HG03575 (cell line): ENCODE measurements around the gene LRRC7.
"Not testable (repeated sequence)": the region's sequence is repeated elsewhere in the genome, so short reads cannot be mapped to it uniquely, and the experiment has no call there.

Experiments used
- ATAC-seq: cut with Tn5 transposase; IDR thresholded peaks from one replicate; pipeline ENCODE4 v1.9.1; 2021; ENCODE audit not compliant: unreplicated experiment, insufficient number of reproducible peaks, low FRiP score; ENCODE audit errors: extremely low read depth

Gene LRRC7

DNA sequence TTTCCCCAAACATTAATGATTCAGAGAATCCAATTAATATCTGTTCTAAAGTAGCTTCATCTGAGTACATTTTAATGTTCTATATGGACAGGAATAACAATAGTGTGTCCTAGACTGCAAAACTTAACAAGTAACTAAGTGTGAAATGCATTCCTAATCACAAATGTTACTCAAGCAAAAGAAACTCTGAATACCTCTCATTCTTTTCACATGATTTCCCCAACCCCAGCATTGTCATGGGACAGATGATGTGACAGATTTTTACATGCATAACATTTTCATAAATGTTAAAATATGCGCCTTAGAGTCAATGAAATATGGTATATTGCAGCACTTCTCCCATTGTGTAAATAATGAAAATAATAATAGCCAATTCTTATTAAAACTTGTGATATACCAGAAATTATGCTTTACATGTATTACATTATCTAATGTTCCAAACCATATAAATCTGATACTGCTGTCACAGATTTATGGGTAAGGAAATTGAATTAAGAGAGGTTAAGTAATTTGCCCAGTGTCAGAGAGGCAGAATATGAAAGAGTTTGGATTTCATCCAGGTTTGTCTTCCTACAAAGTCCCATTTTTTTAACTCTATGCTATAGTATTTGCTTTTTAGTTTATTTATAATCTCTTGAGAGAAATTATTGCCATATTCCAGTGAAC is 269.4 kb downstream of the LRRC7 start:
- ATAC-seq, result no peak

DNA sequence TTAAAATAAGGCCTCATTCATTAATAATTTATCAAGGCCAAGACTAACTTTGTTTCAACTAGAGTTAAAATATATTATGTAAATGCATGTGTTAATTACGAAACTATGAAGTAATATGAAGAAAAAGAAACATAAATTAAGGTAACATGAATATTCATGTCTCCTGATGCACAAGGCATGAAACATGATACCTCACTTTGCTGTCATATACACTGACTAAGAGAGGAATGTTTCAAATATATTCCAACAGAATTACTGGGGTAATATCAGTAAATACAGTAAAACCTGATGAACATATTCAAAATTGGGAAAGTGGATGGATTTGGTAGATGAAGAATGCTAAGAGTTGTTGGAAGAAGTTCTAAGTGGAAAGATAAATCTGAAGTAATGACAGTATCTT is 274.6 kb downstream of the LRRC7 start:
- no peak for ATAC-seq

DNA sequence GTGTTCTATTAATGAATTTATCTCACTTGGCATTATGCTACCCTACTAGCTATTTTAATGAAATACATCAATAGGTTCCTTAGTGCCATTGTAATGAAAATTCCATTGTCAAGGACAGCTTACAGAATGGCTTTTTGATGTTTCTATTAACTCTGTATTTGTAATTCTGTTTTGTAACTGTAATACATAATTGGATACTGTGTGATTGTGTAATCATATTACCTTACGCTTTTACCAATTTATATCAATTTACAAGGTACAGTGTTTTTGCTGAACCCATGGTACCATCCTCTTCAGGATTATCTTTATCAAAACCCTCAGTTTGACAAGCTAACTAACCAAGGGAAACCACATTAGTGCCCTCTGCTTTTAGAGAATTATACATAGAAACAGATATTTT is 277.9 kb downstream of the LRRC7 start:
- ATAC-seq, result no peak

DNA sequence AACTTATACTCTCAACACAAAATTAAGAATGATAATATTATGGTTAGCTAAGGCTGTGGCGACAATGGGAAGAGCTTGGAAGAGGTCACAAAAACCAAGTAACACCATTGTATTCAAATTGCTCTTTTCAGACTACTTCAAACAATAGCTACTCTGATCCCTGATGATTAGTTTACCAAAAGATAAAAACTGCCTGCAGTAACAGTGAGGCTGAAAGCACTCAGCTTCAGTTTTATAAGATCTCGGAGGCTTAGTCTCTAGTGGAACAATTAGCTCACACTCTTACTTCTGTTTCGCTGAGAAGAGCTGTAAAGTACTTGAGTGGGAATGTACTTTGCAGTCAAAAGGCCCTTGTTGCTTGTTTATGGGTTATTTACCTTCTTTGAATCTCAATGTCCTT is 278.5 kb downstream of the LRRC7 start:
- ATAC-seq, result no peak

DNA sequence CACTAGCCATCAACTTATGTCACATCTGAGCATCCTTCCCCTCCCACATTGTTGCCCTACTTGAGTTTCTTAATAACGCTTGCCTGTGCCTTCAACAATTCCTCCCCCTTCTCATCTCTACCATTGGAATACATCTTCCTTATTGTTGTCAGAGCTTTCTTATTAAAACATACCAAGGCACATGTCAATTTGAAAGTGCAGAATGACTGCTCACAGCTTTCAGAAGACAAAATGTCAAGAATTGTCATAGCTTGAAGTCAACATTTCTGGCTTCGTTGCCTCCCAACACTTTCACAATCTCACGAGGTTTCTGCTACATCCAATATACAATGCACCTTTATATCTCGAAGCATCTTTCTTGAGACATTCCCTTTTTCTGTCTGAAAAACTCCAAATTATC is 279.9 kb downstream of the LRRC7 start:
- ATAC-seq, result no peak

DNA sequence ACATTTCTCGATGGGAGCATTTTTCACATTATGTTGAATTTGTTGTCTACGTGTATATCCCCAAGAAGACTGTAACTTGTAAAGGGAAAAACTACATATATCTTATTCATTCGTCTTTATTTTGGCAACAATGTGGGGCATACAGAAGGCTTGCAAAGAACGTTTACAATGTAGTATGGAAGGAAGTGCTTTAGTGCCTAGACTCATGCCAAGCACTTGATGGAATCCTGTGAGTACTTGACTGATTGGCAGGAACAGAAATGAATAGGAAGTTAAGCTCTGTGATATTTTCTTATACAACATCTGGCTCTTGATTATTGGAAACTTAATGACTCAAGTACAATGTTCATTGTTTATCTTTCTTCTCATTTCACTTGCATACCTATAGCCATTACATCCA is 284.4 kb downstream of the LRRC7 start:
- no peak for ATAC-seq

DNA sequence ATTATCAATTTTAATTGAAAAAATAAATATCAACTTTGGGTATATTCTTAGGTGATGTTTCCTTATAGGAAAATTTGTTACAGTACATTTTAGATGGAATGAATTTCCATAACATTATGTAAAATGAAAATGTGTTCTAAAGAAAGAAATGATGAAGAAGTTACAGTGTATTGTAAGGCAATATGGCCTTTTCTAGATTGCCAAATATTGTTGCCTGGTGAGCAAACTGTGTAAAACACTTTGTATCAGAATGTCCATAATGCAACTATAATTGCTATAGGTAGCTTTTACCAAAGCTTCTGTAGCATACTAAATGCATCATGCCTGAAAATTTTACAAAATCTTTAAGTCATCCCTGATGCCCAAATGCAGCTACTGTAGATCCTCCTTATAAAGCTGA is 285.0 kb downstream of the LRRC7 start:
- ATAC-seq, result no peak

DNA sequence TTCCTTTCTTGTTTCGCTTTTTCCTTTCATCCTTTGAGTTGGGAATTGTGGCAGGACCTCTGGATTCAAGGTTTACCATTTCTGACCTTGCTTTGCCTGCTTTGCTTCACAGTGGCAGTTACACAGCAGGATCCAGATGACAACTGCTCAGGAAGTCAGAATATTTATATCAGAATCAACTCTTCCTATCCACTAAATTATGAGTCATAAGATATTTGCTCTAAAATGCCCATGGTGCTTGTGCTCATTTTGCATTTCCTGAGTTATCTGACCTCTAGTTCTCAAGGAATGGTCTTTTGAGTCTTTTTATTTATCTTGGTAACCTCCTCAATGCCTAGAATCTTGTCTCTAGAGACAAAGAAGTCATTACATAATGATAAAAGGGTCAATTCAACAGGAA is 290.8 kb downstream of the LRRC7 start:
- no peak for ATAC-seq

DNA sequence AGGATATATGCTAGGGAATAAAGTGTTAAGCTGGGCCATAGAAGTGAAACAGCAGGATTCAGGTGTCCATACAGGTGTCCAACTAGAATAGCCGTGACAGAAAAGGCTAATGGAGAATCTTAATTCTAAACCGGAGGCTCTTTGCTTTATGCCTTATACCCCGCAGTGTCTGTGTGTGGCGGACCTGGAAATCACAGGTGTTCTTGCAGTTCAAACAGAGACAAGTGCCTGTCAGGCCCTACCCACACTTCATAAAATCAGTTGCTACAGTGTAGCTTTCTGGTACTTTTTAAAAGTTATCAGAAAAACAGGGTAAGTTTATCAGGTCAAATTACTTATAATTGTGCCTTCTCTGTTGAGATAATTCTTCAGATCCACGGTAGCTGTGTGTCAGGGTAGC is 293.9 kb downstream of the LRRC7 start:
- no peak for ATAC-seq

DNA sequence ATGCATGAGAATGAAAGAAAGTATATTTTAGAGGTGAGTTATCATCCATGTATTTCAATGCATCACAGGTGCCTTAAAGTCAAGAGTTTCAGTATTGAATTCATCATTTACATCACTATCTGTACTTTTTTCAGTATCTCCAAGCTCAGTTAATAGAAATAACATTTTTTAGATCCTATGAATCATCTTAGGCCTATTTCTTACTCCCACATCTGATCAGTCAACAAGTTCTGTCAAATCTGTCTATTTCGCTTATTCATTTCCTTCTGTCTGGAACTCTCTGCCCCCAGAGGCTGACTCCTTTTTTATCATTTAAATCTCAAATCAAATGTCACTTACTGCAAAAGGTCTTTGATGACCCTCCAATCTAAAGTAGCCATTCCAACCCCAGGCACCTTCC is 295.2 kb downstream of the LRRC7 start:
- ATAC-seq, result no peak

DNA sequence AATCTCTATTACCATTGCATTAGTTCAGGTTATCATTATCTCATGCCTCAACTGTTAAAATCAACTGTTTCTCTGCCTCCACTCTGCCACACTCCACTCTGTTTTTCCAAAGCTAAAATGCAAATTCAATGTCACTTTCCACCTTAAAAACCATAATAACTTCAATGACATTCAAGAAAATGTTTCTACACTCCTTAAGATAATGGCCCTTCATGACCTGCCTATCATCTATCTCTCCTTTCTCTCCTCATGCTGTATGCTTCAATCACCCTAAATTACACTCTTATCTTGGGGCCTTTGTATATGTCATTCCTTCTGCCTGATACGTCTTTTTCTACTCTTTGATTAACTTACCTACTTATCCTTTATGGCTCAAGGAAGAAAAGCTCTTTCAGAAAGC is 296.0 kb downstream of the LRRC7 start:
- ATAC-seq, result no peak

DNA sequence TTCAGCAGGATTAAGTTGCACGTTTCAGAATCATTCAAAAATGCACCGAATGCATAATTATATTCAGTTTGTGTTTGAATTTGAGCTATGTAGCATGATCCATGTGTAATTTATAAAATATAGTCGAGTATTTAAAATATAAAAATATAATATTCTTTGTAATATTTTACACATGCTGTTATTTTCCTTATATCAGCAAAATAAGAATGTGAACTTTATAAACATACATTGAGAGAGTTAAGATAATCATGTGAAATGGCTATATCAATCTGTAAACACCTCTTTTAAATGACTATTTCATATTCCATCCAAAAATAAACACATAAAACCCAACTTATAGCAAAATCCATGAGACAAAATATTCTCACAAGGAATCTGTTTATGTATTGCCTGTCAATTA is 303.7 kb downstream of the LRRC7 start:
- ATAC-seq, result no peak

DNA sequence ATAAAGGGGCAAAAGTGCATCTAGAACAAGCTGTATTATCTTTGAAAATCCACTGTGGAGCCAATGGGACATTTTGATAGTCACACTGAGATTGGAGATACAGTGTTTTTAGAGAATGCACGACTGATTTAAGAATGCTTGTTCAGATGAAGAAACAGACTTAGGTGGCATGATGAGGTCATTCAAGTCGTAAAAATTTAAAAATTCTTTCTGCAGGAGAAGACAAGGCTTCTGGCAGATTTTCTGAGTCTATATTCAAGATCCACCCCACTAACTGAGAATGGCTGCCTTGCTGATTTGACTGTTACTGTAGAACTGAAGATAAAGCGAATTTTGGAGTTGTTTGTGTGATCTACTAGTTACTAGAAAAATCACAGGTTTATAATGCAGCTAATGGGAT is 310.6 kb downstream of the LRRC7 start:
- ATAC-seq, result no peak

DNA sequence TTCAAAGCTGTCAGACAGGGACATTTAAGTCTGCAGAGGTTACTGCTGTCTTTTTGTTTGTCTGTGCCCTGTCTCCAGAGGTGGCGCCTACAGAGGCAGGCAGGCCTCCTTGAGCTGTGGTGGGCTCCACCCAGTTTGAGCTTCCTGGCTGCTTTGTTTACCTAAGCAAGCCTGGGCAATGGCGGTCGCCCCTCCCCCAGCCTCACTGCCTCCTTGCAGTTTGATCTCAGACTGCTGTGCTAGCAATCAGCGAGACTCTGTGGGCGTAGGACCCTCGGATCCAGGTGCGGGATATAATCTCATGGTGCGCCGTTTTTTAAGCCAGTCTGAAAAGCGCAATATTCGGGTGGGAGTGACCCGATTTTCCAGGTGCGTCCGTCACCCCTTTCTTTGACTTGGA is 320.3 kb downstream of the LRRC7 start:
- not testable (repeated sequence) for ATAC-seq

DNA sequence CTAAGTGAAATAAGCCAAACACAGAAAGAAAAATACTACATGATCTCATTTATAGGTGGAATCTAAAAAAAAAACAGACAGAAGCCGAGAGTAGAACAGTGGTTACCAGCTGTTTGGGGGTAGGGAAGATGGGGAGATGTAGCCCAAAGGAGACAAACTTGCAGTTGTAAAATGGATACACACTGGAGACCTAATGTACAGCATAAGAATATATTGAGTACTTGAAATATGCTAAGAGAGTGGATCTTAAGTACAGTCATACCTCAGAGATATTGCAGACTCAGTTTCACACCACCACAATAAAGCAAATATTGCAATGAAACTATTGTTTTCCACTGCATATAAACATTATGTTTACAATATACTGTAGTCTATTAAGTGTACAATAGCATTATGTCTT is 320.9 kb downstream of the LRRC7 start:
- no peak for ATAC-seq

DNA sequence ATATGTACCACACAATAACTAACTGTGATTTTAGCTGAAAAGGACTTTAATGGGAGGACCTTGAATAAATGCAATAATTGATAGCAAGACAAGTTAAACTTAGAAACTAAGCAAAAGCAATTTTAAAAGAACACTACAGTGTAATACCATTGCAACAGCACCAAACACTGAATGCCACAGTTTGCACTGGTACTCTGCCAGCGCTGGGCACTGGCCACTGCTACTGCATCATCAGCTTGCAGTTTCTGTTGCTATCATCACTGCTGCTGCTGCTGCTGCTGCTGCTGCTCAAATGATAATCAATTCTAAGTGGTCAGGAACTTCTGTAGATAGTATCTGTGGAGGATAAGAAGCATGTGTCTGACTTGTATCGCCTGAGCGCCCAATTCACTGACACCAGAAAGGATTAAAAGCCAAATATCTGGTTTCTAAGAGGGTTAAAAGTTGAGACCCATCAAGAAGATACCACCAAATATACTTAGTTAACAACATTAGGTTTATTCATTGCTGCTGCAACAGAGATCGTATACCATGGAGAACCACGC is 330.8 kb downstream of the LRRC7 start:
- ATAC-seq, result no peak

DNA sequence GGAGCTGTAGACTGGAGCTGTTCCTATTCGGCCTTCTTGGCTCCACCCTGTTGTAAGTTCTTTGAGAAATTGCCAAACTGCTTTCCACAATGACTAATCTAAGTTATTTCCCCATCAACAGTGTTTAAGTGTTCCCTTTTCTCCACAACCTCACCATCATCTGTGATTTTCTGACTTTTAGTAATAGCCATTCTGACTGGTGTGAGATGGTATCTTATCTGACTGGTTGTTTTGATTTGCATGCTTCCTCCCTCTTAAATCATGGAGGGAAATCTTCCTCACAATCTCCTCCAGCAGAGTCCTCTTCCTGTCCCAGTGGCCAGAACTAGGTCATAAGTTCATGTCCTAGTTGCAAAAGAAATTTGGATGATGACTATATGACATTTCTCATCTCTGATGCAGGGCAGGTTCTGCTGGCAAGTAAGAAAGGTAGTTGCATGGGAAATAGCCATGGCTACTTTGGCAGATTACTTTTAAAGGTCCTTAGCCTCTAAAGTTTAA is 343.6 kb downstream of the LRRC7 start:
- no peak for ATAC-seq

DNA sequence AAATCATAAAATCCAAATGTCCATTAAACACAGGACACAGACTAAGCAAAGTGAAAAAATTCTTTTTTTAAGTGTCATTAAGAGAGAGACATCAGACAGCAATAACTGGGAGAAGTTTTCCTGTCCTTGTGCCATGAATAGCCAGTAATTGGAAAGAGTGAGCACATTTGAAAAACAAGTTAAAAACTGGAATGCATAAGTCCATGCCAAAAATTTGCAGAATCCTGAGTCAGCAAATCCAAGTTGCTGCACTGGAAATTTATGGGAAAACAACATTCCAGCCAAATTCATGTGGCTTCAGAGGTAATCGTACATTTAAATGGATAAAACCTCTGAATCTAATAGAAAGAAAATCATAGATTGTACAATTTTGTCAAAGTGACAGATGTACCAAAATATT is 346.3 kb downstream of the LRRC7 start:
- ATAC-seq, result no peak

DNA sequence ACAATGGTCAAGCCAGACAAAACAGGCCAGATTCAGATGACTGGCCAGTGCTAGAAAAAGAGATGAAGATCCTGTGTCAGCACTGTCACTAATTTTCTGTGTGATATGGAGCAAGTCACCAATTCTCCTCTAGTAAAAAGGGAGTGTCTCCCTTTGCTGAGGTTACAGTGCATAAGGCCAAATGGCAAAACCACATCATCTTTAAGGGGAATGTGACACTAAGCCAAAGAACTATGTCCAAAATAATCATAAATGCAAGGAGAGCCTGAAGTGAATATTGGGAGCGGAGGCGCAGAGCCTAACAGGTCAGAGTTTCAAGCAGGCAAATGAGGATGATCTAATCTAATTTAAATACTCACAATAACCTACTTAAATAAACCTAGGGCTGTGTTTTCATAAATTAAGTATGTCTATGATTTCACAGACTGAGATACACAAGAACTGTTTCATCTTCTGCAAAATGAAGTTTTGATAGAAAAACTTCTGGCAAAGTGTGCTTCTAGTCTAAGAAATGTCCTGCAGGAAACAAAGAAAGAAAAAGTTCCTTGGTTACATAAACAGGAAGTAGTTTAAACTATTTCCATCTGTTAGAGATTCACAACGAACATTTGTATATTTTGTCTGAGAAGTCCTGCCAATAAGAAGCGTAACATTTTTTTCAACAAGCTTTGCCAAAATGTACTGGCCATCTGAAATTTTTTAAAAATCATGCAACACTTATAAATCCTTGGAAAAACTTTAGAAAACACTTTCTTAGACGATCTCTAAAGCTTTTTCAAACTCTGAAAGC is 347.4 kb downstream of the LRRC7 start:
- ATAC-seq, result no peak

DNA sequence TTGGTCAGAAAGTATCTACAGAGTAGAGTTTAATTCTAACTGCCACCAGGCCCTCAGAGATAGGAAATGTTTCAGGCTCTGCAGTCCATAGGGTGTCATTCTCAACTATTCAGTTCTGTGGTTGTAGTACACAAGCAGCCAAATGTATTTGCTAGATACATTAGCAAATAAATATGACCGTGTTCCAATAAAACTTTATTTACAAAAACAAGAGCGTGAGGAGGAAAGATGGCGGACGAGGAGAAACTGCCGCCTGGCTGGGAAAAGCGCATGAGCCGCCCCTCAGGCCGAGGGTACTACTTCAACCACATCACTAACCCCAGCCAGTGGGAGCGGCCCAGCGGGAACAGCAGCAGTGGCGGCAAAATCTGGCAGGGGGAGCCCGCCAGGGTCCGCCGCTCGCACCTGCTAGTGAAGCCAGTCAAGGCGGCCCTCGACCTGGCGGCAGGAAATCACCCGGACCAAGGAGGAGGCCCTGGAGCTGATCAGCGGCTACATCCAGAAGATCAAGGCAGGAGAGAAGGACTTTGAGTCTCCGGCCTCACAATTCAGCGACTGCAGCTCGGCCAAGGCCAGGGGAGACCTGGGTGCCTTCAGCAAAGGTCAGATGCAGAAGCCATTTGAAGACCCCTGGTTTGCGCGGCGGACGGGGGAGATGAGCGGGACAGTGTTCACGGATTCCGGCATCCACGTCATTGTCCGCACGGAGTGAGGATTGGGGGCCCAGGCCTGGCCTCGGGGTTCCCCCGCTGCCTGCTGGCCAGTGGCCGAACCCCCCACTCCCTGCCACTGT is 351.6 kb downstream of the LRRC7 start:
- no peak for ATAC-seq
